ENCODE measurements around the gene PPP1R13L.

- TF ChIP-seq EZH2 (IDR thresholded peaks at IDR 0.05; ENCODE audit: insufficient read depth, poor library complexity, severe bottlenecking) = no peak
- TF ChIP-seq EZH2phosphoT487 (IDR thresholded peaks at IDR 0.05; ENCODE audit: insufficient read depth, low read depth) = no peak
Measured at GRCh38 chr19:45406226-45407090, 1.6 kb upstream of the PPP1R13L start, which contains the start of gene POLR1G.

All from GM23248 (cell line).